HepG2 (cell line): Measurements from ENCODE around the gene MDM4. TPM values are rescaled to one million over a fixed set of nuclear protein-coding genes. Genes with fewer than 3 reads are reported as not detected.
A peak's percentile ranks its signal among the peaks of the same experiment; 100 is the strongest.

Source experiments
- ATF7 ChIP-seq, 2 experiments: fragments of 450-650 bp in 1 of 2; sonication (generic) in 1 of 2; formaldehyde crosslinking in 1 of 2; IDR thresholded peaks; 2 replicates each; pipeline versions ENCODE4 v1.4.0 to v1.6.1; 2016 to 2020; ENCODE audit warnings: antibody characterized with exemption in 1 of 2, mild to moderate bottlenecking in 1 of 2, missing genetic modification reagents in 1 of 2
- DMAP1 ChIP-seq: IDR thresholded peaks from 2 replicates; pipeline ENCODE4 v1.6.1; 2016
- HNF4G ChIP-seq, 2 experiments: sonication (generic) in 1 of 2; formaldehyde crosslinking in 1 of 2; IDR thresholded peaks; 2 replicates each; pipeline versions ENCODE4 v1.4.0 to v1.6.1; 2011 to 2020; ENCODE audit warnings: borderline replicate concordance in 2 of 2, low read depth in 2 of 2, mild to moderate bottlenecking in 2 of 2, low read length in 1 of 2, missing genetic modification reagents in 1 of 2, moderate library complexity in 1 of 2
- JUN ChIP-seq: sonication (generic); formaldehyde crosslinking; IDR thresholded peaks from 2 replicates; pipeline ENCODE4 v1.4.0; 2020; ENCODE audit warnings: mild to moderate bottlenecking, missing genetic modification reagents
- MAF1 ChIP-seq: sonication (generic); formaldehyde crosslinking; IDR thresholded peaks from 2 replicates; pipeline ENCODE4 v1.5.0; 2020; ENCODE audit warnings: missing genetic modification reagents, borderline replicate concordance
- NFKBIZ ChIP-seq: IDR thresholded peaks from 2 replicates; pipeline ENCODE4 v1.6.1; 2018; ENCODE audit warnings: missing genetic modification reagents, missing compliant biosample characterization
- PHF5A ChIP-seq: IDR thresholded peaks from one replicate; pipeline ENCODE4 v1.6.1; 2018; ENCODE audit warnings: low read depth, missing genetic modification reagents; ENCODE audit not compliant: unreplicated experiment
- ZFP36 ChIP-seq: fragments of 150-350 bp; IDR thresholded peaks from 2 replicates; pipeline ENCODE4 v1.6.1; 2018; ENCODE audit warnings: borderline replicate concordance, low read length, low read depth; ENCODE audit not compliant: partially characterized antibody
- ZNF335 ChIP-seq: sonication (generic); formaldehyde crosslinking; IDR thresholded peaks from 2 replicates; pipeline ENCODE4 v1.4.0; 2020; ENCODE audit warnings: missing genetic modification reagents
- ZNF441 ChIP-seq: sonication (generic); formaldehyde crosslinking; IDR thresholded peaks from 2 replicates; pipeline ENCODE4 v1.7.0; 2021; ENCODE audit warnings: missing genetic modification reagents, borderline replicate concordance
- ZNF503 ChIP-seq: sonication (generic); formaldehyde crosslinking; IDR thresholded peaks from 2 replicates; pipeline ENCODE4 v1.4.0; 2020; ENCODE audit warnings: missing genetic modification reagents
- ZNF557 ChIP-seq: sonication (generic); formaldehyde crosslinking; IDR thresholded peaks from 2 replicates; pipeline ENCODE4 v1.4.0; 2020; ENCODE audit warnings: missing genetic modification reagents
- ZNF652 ChIP-seq: IDR thresholded peaks from 2 replicates; pipeline ENCODE4 v1.6.1; 2016; ENCODE audit warnings: low read depth, borderline replicate concordance
- polyA plus RNA-seq, 8 experiments: library from polyadenylated mRNA; depleted of rRNA in 3 of 8; stranded (reverse) in 7 of 8; unstranded in 1 of 8; fragments of >200 nt; fragmentation: Illumina TruSeq in 4 of 8; extraction: Trizol in 4 of 8; gene quantifications; 2 replicates each; pipeline versions ENCODE4 v1.2.1 to v1.2.3, GENCODE V29; 2011 to 2016; ENCODE audit warnings: low read depth in 4 of 8, missing spikeins in 1 of 8, mixed read lengths in 1 of 8; ENCODE audit not compliant: insufficient read depth in 1 of 8
- total RNA-seq, 5 experiments: library from RNA; depleted of rRNA; stranded (reverse); fragments of >200 nt; fragmentation: Illumina TruSeq; extraction: Trizol; gene quantifications; 2 replicates each; pipeline ENCODE4 v1.2.3, GENCODE V29; 2016; ENCODE audit warnings: low read depth in 1 of 5
- TF ChIP-seq, protein P1 (sequence below): sonication (generic); formaldehyde crosslinking; IDR thresholded peaks from 2 replicates; pipeline ENCODE4 v1.4.0; 2020; ENCODE audit warnings: missing genetic modification reagents, borderline replicate concordance
- TF ChIP-seq, protein P2 (sequence below): IDR thresholded peaks from 2 replicates; pipeline ENCODE4 v1.4.0; 2020; ENCODE audit warnings: mild to moderate bottlenecking, missing genetic modification reagents
- TF ChIP-seq, protein P3 (sequence below): IDR thresholded peaks from 2 replicates; pipeline ENCODE4 v1.6.1; 2018; ENCODE audit warnings: missing genetic modification reagents, mild to moderate bottlenecking, missing compliant biosample characterization
- TF ChIP-seq, protein P4 (sequence below): IDR thresholded peaks from 2 replicates; pipeline ENCODE4 v1.6.1; 2016; ENCODE audit warnings: low read depth, borderline replicate concordance

The MDM4 gene
- total and polyA plus RNA-seq, 2 of the 13 experiments (the other 11 are each of a cell fraction or from before 2014, with no cell fraction given): 14.9 to 19.0 TPM

- TF ChIP-seq, protein P1, sequence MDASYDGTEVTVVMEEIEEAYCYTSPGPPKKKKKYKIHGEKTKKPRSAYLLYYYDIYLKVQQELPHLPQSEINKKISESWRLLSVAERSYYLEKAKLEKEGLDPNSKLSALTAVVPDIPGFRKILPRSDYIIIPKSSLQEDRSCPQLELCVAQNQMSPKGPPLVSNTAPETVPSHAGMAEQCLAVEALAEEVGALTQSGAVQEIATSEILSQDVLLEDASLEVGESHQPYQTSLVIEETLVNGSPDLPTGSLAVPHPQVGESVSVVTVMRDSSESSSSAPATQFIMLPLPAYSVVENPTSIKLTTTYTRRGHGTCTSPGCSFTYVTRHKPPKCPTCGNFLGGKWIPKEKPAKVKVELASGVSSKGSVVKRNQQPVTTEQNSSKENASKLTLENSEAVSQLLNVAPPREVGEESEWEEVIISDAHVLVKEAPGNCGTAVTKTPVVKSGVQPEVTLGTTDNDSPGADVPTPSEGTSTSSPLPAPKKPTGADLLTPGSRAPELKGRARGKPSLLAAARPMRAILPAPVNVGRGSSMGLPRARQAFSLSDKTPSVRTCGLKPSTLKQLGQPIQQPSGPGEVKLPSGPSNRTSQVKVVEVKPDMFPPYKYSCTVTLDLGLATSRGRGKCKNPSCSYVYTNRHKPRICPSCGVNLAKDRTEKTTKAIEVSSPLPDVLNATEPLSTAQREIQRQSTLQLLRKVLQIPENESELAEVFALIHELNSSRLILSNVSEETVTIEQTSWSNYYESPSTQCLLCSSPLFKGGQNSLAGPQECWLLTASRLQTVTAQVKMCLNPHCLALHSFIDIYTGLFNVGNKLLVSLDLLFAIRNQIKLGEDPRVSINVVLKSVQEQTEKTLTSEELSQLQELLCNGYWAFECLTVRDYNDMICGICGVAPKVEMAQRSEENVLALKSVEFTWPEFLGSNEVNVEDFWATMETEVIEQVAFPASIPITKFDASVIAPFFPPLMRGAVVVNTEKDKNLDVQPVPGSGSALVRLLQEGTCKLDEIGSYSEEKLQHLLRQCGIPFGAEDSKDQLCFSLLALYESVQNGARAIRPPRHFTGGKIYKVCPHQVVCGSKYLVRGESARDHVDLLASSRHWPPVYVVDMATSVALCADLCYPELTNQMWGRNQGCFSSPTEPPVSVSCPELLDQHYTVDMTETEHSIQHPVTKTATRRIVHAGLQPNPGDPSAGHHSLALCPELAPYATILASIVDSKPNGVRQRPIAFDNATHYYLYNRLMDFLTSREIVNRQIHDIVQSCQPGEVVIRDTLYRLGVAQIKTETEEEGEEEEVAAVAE: peak; percentile 52; the same call in 1 of the 2 replicates
- peak; percentile 34; the same call in 1 of the 2 replicates for TF ChIP-seq NFKBIZ (CRISPR knock-in tag)
- 0 out of 2 replicates have a peak, but pooled peaks have one; percentile 6 for TF ChIP-seq ZNF503 (CRISPR knock-in tag)
- TF ChIP-seq JUN (CRISPR knock-in tag): 0 out of 2 replicates have a peak, but pooled peaks have one; percentile 51
- peak; percentile 13 for TF ChIP-seq ZFP36
- TF ChIP-seq ATF7 (IDR thresholded peaks at IDR 0.05): peak; percentile 93
- peak; percentile 60; the same call in 1 of the 2 replicates for TF ChIP-seq ATF7 (CRISPR knock-in tag; IDR thresholded peaks at IDR 0.05)
- TF ChIP-seq ZNF441: 0 out of 2 replicates have a peak, but pooled peaks have one; percentile 33
- TF ChIP-seq, protein P2, sequence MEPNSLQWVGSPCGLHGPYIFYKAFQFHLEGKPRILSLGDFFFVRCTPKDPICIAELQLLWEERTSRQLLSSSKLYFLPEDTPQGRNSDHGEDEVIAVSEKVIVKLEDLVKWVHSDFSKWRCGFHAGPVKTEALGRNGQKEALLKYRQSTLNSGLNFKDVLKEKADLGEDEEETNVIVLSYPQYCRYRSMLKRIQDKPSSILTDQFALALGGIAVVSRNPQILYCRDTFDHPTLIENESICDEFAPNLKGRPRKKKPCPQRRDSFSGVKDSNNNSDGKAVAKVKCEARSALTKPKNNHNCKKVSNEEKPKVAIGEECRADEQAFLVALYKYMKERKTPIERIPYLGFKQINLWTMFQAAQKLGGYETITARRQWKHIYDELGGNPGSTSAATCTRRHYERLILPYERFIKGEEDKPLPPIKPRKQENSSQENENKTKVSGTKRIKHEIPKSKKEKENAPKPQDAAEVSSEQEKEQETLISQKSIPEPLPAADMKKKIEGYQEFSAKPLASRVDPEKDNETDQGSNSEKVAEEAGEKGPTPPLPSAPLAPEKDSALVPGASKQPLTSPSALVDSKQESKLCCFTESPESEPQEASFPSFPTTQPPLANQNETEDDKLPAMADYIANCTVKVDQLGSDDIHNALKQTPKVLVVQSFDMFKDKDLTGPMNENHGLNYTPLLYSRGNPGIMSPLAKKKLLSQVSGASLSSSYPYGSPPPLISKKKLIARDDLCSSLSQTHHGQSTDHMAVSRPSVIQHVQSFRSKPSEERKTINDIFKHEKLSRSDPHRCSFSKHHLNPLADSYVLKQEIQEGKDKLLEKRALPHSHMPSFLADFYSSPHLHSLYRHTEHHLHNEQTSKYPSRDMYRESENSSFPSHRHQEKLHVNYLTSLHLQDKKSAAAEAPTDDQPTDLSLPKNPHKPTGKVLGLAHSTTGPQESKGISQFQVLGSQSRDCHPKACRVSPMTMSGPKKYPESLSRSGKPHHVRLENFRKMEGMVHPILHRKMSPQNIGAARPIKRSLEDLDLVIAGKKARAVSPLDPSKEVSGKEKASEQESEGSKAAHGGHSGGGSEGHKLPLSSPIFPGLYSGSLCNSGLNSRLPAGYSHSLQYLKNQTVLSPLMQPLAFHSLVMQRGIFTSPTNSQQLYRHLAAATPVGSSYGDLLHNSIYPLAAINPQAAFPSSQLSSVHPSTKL (CRISPR knock-in tag): peak; percentile 50
- peak; percentile 97; the same call in 1 of the 2 replicates for TF ChIP-seq MAF1 (CRISPR knock-in tag)
- TF ChIP-seq, protein P3, sequence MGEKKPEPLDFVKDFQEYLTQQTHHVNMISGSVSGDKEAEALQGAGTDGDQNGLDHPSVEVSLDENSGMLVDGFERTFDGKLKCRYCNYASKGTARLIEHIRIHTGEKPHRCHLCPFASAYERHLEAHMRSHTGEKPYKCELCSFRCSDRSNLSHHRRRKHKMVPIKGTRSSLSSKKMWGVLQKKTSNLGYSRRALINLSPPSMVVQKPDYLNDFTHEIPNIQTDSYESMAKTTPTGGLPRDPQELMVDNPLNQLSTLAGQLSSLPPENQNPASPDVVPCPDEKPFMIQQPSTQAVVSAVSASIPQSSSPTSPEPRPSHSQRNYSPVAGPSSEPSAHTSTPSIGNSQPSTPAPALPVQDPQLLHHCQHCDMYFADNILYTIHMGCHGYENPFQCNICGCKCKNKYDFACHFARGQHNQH (CRISPR knock-in tag): peak; percentile 67; the same call in 1 of the 2 replicates
- 0 out of 2 replicates have a peak, but pooled peaks have one; percentile 38 for TF ChIP-seq HNF4G (IDR thresholded peaks at IDR 0.05; ENCODE audit: borderline replicate concordance, low read depth, low read length)
- TF ChIP-seq HNF4G (CRISPR knock-in tag; IDR thresholded peaks at IDR 0.05; ENCODE audit: borderline replicate concordance, low read depth): no peak
- TF ChIP-seq ZNF652: peak; percentile 26; the same call in 1 of the 2 replicates
- peak; percentile 92 for TF ChIP-seq PHF5A
- peak; percentile 18; the same call in 1 of the 2 replicates for TF ChIP-seq ZNF557 (CRISPR knock-in tag)
- TF ChIP-seq, protein P4, sequence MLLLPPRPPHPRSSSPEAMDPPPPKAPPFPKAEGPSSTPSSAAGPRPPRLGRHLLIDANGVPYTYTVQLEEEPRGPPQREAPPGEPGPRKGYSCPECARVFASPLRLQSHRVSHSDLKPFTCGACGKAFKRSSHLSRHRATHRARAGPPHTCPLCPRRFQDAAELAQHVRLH (CRISPR knock-in tag): peak; percentile 22; the same call in 1 of the 2 replicates
- peak; percentile 74 for TF ChIP-seq ZNF335
- TF ChIP-seq DMAP1 (CRISPR knock-in tag): peak; percentile 76; the same call in 1 of the 2 replicates
Observed at GRCh38 chr1:204506969-204507316, 9.3 kb upstream of the MDM4 start (continued).
